Thymus (tissue), 11 donors: Measurements from ENCODE around the gene LGALS8. TPM values are rescaled to one million over a fixed set of nuclear protein-coding genes. Genes with fewer than 3 reads are reported as not detected.

Experiments used
- DNase-seq, 9 donors: peaks; one replicate each; pipeline ENCODE4 v3.0.0-alpha.2; 2013; ENCODE audit warnings: low spot score in 9 of 9, low read depth in 6 of 9, missing footprints in 1 of 9
- H3K27ac ChIP-seq, 2 donors: one replicate each; pipeline ENCODE4 v1.5.1; 2013; ENCODE audit warnings: control low read depth in 1 of 2, low read depth in 1 of 2, low read length in 1 of 2, mild to moderate bottlenecking in 1 of 2, moderate library complexity in 1 of 2
- H3K27me3 ChIP-seq, 2 donors: one replicate each; pipeline ENCODE4 v1.5.1; 2013; ENCODE audit warnings: low read length in 1 of 2; ENCODE audit not compliant: control insufficient read depth in 2 of 2, insufficient read depth in 1 of 2
- H3K36me3 ChIP-seq, 2 donors: one replicate each; pipeline ENCODE4 v1.5.1; 2013; ENCODE audit warnings: low read length in 1 of 2, mild to moderate bottlenecking in 1 of 2, moderate library complexity in 1 of 2; ENCODE audit not compliant: control insufficient read depth in 2 of 2, insufficient read depth in 2 of 2
- H3K4me1 ChIP-seq, 2 donors: one replicate each; pipeline ENCODE4 v1.5.1; 2013; ENCODE audit warnings: low read length in 2 of 2; ENCODE audit not compliant: control insufficient read depth in 2 of 2, insufficient read depth in 2 of 2
- H3K4me3 ChIP-seq, 2 donors: one replicate each; pipeline ENCODE4 v1.5.1; 2013; ENCODE audit warnings: low read length in 2 of 2, control low read depth in 1 of 2, mild to moderate bottlenecking in 1 of 2
- H3K9me3 ChIP-seq, 2 donors: one replicate each; pipeline ENCODE4 v1.5.1; 2013; ENCODE audit warnings: low read length in 1 of 2, mild to moderate bottlenecking in 1 of 2; ENCODE audit not compliant: control insufficient read depth in 2 of 2, insufficient read depth in 1 of 2
- WGBS: extraction: QIAGEN DNeasy Blood & Tissue Kit; methylation state at CpG from one replicate; pipeline ENCODE4 v1.1.7; 2013; 5-methylcytosine and 5-hydroxymethylcytosine counted together
- polyA plus RNA-seq: library from polyadenylated mRNA; stranded (reverse); fragments of 200-250 nt; gene quantifications from one replicate; pipeline ENCODE4 v1.2.3, GENCODE V29; 2013
- total RNA-seq: library from RNA; stranded (reverse); fragments of 120-200 nt; gene quantifications from one replicate; pipeline ENCODE4 v1.2.4, GENCODE V29; 2013
- donor health status: healthy.

The LGALS8 gene
- total and polyA plus RNA-seq, 2 donors, result 32.1 to 41.6 TPM

- Histone ChIP-seq H3K36me3 (no peaks in the 10 kb centered on the region), H3K9me3 (peaks cover 0 to 1% of the 10 kb centered on the region in 2 donors), H3K4me1 (peaks cover 0 to 6% of the 10 kb centered on the region in 2 donors), H3K4me3 (no peak overlapping the region), H3K27me3 (peaks cover 0 to 19% of the 10 kb centered on the region in 2 donors), H3K27ac (no peak overlapping the region)
- WGBS, result 72% methylated on average over 10 of the region's 10 CpGs
- no peak for DNase-seq
Observed at GRCh38 chr1:236491469-236492136, 32.2 kb upstream of the LGALS8 start.

- H3K9me3 ChIP-seq, result no peaks in the 10 kb centered on the region
- WGBS, result 98% methylated on average over 2 of the region's 2 CpGs
- peaks cover 0 to 6% of the 10 kb centered on the region in 2 donors for H3K4me1 ChIP-seq
- H3K36me3 ChIP-seq, result no peaks in the 10 kb centered on the region
- no peak overlapping the region for H3K27ac ChIP-seq
- H3K27me3 ChIP-seq, result peaks cover 0 to 19% of the 10 kb centered on the region in 2 donors
- H3K4me3 ChIP-seq, result no peak overlapping the region
- DNase-seq, result no peak
Observed at GRCh38 chr1:236492378-236492777, 31.4 kb upstream of the LGALS8 start.

- Histone ChIP-seq H3K36me3 (no peaks in the 10 kb centered on the region), H3K4me3 (no peak overlapping the region), H3K4me1 (peaks cover 0 to 6% of the 10 kb centered on the region in 2 donors), H3K9me3 (no peaks in the 10 kb centered on the region), H3K27me3 (peaks cover 0 to 19% of the 10 kb centered on the region in 2 donors), H3K27ac (no peak overlapping the region)
- WGBS, result 98% methylated on average over 11 of the region's 11 CpGs
- no peak for DNase-seq
Observed at GRCh38 chr1:236494082-236494481, 29.7 kb upstream of the LGALS8 start.

- Histone ChIP-seq H3K36me3 (no peaks in the 10 kb centered on the region), H3K27me3 (peaks cover 0 to 19% of the 10 kb centered on the region in 2 donors), H3K27ac (no peak overlapping the region), H3K4me3 (no peak overlapping the region), H3K9me3 (no peaks in the 10 kb centered on the region), H3K4me1 (peaks cover 0 to 6% of the 10 kb centered on the region in 2 donors)
- 77% methylated on average over 10 of the region's 10 CpGs for WGBS
- no peak for DNase-seq
Observed at GRCh38 chr1:236494586-236495466, 29.0 kb upstream of the LGALS8 start.

- Histone ChIP-seq H3K27me3 (peaks cover 0 to 13% of the 10 kb centered on the region in 2 donors), H3K9me3 (no peaks in the 10 kb centered on the region), H3K4me1 (peaks cover 0 to 6% of the 10 kb centered on the region in 2 donors), H3K27ac (no peak overlapping the region), H3K4me3 (no peak overlapping the region), H3K36me3 (no peaks in the 10 kb centered on the region)
- WGBS, result 80% methylated on average over 11 of the region's 11 CpGs
- DNase-seq, result peak in 1 of 9 donors; percentile 21
Observed at GRCh38 chr1:236495467-236496112, 28.2 kb upstream of the LGALS8 start.

GRCh38 chr1:236497908-236498307 lies 25.9 kb upstream of the LGALS8 start:
- Histone ChIP-seq H3K27me3 (no peaks in the 10 kb centered on the region), H3K36me3 (no peaks in the 10 kb centered on the region), H3K4me3 (no peak overlapping the region), H3K9me3 (no peaks in the 10 kb centered on the region), H3K4me1 (peaks cover 0 to 2% of the 10 kb centered on the region in 2 donors), H3K27ac (no peak overlapping the region)
- peak in 1 of 9 donors; percentile 26 for DNase-seq
- 76% methylated on average over 6 of the region's 6 CpGs for WGBS

- Histone ChIP-seq H3K36me3 (no peaks in the 10 kb centered on the region), H3K27ac (no peak overlapping the region), H3K4me1 (peaks cover 0 to 7% of the 10 kb centered on the region in 2 donors), H3K27me3 (no peaks in the 10 kb centered on the region), H3K9me3 (no peaks in the 10 kb centered on the region), H3K4me3 (no peak overlapping the region)
- 94% methylated on average over 6 of the region's 6 CpGs for WGBS
- no peak for DNase-seq
Observed at GRCh38 chr1:236501093-236501492, 22.7 kb upstream of the LGALS8 start.

- no peak overlapping the region for H3K27ac ChIP-seq
- H3K4me3 ChIP-seq, result no peak overlapping the region
- 75% methylated on average over 2 of the region's 2 CpGs for WGBS
Observed at GRCh38 chr1:236502579-236502971, 21.2 kb upstream of the LGALS8 start.

More at GRCh38 chr1:236502579-236502971, 21.2 kb upstream of the LGALS8 start:
- DNase-seq, result no peak
- peaks cover 0 to 7% of the 10 kb centered on the region in 2 donors for H3K4me1 ChIP-seq
- no peaks in the 10 kb centered on the region for H3K36me3 ChIP-seq
- H3K9me3 ChIP-seq, result no peaks in the 10 kb centered on the region
- no peaks in the 10 kb centered on the region for H3K27me3 ChIP-seq
